Jurkat, Clone E6-1 (cell line): ENCODE results near the gene TRRAP.
"Not testable (repeated sequence)": the region's sequence is repeated elsewhere in the genome, so short reads cannot be mapped to it uniquely, and the experiment has no call there.

ENCODE experiments used
- DNase-seq: peaks from one replicate; pipeline ENCODE4 v3.0.0-alpha.2; 2011; ENCODE audit warnings: low read depth, low spot score
- H3K4me3 ChIP-seq: 2 replicates; pipeline ENCODE4 v1.5.1; 2011; ENCODE audit warnings: mild to moderate bottlenecking, low read length, control low read depth, moderate library complexity

Gene TRRAP

GRCh38 chr7:98863601-98864000 lies 14.7 kb upstream of the TRRAP start:
- H3K4me3 ChIP-seq: no peak overlapping the region
- no peak for DNase-seq

- no peak overlapping the region for H3K4me3 ChIP-seq
- DNase-seq: no peak
These were observed 13.4 kb upstream of the TRRAP start for GRCh38 chr7:98864731-98865453.

DNA sequence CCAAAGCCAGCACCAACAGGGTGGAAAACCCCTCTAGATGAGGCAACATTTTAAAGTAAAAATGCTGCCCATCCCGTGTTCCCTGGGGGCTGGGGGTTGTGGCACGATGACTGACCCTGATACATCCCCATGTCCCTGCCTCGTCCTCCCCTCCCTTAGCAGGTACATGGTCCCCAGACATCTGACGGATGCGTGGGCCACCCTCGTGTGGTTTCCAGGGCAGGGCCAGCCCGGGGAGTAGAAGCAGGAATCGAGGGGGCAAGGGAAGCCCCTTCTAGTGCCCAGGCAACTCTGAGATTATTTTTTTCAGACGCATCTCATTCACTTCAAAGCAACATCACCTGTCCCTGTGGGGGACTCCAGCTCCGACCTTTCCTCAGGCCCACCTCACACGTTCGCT lies 12.0 kb upstream of the TRRAP start:
- DNase-seq: no peak
- no peak overlapping the region for H3K4me3 ChIP-seq

DNA sequence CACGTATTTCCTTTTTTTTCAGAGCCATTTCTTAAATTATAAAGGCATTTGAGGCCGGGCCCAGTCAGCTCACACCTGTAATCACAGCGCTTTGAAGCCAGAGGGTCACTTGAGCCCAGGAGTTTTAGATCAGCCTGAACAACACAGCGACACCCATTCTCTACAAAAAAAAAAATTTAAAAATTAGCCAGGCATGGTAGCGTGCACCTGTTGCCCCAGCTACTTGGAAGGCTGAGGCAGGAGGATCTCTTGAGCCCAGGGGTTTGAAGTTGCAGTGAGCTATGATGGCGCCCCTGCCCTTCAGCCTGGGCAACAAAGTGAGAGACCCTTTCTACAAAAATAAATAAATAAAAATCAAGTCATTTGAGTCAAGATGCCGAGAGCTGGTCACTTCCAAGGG lies 11.6 kb upstream of the TRRAP start:
- no peak overlapping the region for H3K4me3 ChIP-seq
- DNase-seq: no peak

- no peak for DNase-seq
- H3K4me3 ChIP-seq: no peak overlapping the region
These were observed 9.9 kb upstream of the TRRAP start for GRCh38 chr7:98868450-98868849.

GRCh38 chr7:98869027-98869596 lies 9.2 kb upstream of the TRRAP start:
- H3K4me3 ChIP-seq: no peak overlapping the region
- DNase-seq: no peak

DNA sequence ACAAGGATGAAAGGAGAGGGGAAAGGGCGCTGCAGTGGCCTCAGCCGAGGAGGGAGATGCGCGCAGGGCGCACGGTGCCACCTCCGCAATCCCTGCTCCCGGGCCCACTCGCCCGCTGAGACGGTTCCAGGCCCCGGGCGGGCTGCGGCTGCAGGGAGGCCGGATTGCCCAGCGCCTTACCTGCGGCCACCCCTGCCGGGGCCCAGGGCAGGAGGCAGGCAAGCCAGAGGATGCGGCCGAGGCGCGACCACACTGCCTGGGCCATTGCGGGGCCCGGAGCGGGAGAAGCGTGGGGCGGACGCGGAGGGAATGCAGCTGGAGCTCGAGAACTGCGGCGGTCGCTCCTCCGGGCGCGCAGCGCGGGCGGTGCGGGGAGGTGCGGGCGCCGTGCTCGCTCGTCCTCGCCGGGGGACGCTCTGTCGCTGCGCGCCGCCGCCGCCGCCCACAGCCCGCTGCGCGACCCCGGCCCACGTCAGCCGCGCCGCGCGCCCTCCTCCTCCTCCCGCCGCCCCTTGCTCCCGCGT lies 8.7 kb upstream of the TRRAP start, which contains the start of gene TMEM130:
TMEM130 (minus strand) TSS at position 418 of the 524 bp plus-strand sequence; CDS start at position 265, 153 bp downstream.
- no peak within 1 kb of the TSS; the same call in 1 of the 2 replicates for H3K4me3 ChIP-seq
- no peak for DNase-seq

DNA sequence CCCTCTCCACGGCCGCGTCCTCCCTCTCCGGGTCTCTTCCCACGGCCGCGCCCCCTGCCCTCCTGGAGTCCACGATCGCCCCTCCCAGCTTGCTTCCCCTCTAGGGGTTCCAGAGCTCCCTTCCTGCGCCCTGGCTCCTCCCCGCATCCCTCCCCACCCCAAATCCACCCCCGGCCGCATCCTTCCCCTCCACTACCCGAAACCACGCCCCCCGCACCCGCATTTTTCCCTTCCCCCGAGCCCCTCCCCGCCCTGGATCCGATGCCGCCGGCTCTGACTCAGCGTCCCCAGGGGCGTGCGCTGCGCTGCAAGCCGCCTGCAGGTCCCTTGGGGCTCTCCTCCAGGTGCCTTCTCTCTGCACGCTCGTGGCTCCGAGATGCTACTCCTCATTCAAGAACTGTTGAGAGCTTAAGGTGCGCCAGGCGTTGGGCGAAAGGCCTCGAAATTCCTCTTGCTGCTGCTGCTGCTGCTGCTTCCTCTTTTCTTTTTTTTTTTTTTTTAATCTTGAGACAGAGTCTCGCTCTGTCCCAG lies 8.1 kb upstream of the TRRAP start:
- DNase-seq: peak; percentile 29
- H3K4me3 ChIP-seq: no peak overlapping the region; the same call in 1 of the 2 replicates

GRCh38 chr7:98870807-98871491 lies 7.4 kb upstream of the TRRAP start:
- H3K4me3 ChIP-seq: no peak overlapping the region
- DNase-seq: no peak

DNA sequence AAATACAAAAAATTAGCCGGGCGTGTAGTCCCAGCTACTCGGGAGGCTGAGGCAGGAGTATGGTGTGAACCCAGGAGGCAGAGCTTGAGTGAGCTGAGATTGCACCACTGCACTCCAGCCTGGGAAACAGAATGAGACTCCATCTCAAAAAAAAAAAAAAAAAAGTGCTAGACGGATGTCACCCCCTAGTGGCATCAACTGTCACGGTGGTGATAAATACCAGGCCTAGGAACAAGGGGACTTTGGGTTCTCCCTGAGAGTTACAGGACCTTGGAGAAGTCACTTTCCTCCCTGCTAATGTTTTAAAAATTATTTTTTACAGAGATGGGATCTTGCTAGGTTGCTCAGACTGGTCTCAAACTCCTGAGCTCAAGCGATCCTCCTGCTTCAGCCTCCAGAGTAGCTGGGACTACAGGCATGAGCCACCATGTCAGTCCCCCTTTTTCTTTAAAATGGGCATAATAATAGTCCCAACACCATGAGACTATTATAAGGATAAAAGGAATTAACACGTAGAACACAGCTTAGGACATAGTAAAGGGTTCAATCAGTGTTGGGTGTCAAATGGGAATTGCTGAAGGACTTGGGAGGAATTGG lies 5.9 kb upstream of the TRRAP start:
- peak; percentile 57 for DNase-seq
- H3K4me3 ChIP-seq: no peak overlapping the region

GRCh38 chr7:98873610-98874009 lies 4.7 kb upstream of the TRRAP start:
- H3K4me3 ChIP-seq, DNase-seq: not testable (repeated sequence)

GRCh38 chr7:98874942-98875341 lies 3.4 kb upstream of the TRRAP start:
- DNase-seq: no peak
- no peak overlapping the region for H3K4me3 ChIP-seq

GRCh38 chr7:98875501-98875900 lies 2.8 kb upstream of the TRRAP start:
- no peak for DNase-seq
- H3K4me3 ChIP-seq: no peak overlapping the region

DNA sequence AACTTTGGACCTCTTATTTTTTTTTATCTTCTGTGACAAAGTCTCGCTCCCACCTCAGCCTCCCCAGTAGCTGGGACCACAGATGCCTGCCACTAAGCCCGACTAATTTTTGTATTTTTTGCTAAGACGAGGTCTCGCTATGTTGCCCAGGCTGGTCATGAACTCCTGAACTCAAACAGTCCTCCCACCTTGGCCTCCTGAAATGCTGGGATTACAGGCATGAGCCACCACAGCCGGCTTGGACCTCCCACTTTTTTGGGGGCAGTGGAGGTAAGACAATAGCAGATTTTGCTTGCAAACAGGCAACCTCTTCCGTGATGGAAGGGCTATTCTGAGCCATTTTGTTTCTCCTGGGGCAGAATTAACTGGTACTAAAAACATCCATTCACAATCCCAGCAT lies 1.2 kb upstream of the TRRAP start:
- DNase-seq: no peak
- no peak overlapping the region for H3K4me3 ChIP-seq

- peak overlapping the region; percentile 99 for H3K4me3 ChIP-seq
- no peak for DNase-seq
These were observed 504 bp upstream of the TRRAP start for GRCh38 chr7:98877692-98878364.

GRCh38 chr7:98879198-98879978 lies 1.1 kb downstream of the TRRAP start:
- peak; percentile 92 for DNase-seq
- peak overlapping the region; percentile 99 for H3K4me3 ChIP-seq

DNA sequence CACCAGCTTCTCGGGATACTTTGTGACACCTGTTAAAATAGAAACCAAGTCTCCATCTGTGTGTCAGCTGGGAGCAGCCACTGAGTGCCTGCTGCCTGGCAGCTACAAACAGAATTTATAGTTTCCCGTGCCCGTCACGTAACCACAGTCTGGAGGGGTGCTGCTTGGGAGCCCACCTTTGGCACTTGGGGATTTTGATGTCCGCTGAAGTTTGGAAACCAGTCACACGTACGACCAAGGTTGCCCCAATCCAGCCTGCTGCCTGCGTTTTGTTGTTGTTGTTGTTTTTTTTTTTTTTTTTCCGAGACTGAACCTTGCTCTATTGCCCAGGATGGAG lies 1.6 kb downstream of the TRRAP start:
- DNase-seq: no peak

DNA sequence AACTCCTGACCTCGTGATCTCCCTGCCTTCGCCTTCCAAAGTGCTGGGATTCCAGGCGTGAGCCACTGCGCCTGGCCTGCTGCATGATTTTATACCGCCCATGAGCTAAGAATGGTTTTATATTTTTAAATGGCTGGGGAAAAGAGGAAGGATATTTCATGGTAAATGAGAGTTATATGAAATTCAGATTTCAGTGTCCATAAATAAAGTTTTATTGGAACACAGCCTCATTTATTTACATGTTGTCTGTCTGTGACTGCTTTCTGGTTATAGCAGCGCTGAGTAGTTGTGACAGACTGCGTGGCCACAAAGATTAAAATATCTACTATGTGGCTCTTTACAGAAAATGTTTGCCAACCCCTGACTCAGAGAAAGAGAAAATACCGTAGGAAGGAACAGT lies 2.2 kb downstream of the TRRAP start:
- H3K4me3 ChIP-seq: peak overlapping the region; percentile 99
- no peak for DNase-seq

More for the DNA sequence above, 1.6 kb downstream of the TRRAP start:
- peak overlapping the region; percentile 99 for H3K4me3 ChIP-seq
